HFFc6 (cell line): Measurements from ENCODE around the gene CEP20. TPM values are rescaled to one million over a fixed set of nuclear protein-coding genes. Genes with fewer than 3 reads are reported as not detected.

Experiments used
- DNase-seq: peaks from one replicate; pipeline ENCODE4 v3.0.0-alpha.2; 2018
- H3K27ac Mint-ChIP-seq: 2 replicates; pipeline ENCODE4 v1.8.0; 2020; ENCODE audit warnings: mild to moderate bottlenecking, mixed read lengths
- H3K27me3 Mint-ChIP-seq: 2 replicates; pipeline ENCODE4 v1.8.0; 2021; ENCODE audit warnings: mild to moderate bottlenecking, moderate library complexity, mixed read lengths; ENCODE audit not compliant: insufficient read depth
- H3K36me3 Mint-ChIP-seq: 2 replicates; pipeline ENCODE4 v1.8.0; 2021; ENCODE audit warnings: low read depth, mixed read lengths
- H3K4me1 Mint-ChIP-seq: 2 replicates; pipeline ENCODE4 v1.8.0; 2020; ENCODE audit warnings: low read depth, mixed read lengths
- H3K4me3 Mint-ChIP-seq: 2 replicates; pipeline ENCODE4 v1.8.0; 2020; ENCODE audit warnings: mild to moderate bottlenecking, moderate library complexity, mixed read lengths
- H3K9me3 Mint-ChIP-seq: 2 replicates; pipeline ENCODE4 v1.8.0; 2020; ENCODE audit warnings: mild to moderate bottlenecking, mixed read lengths
- CTCF ChIP-seq: fragments of 200-600 bp; sonication (generic); IDR thresholded peaks from 2 replicates; pipeline ENCODE4 v1.5.0; 2021; ENCODE audit warnings: antibody characterized with exemption, mild to moderate bottlenecking
- total RNA-seq, 6 experiments: library from RNA; stranded (reverse); fragmentation: NEBNext Ultra II Directional; extraction: Animal tissue kit (Norgen Biotek cat#: 25700); gene quantifications; 2 replicates in 1 of 6; 3 replicates in 5 of 6; pipeline ENCODE4 v1.2.3, GENCODE V29; 2021

The CEP20 gene
- total RNA-seq, 6 experiments from 2014 or later = 40.1 to 57.5 (median 49.4) TPM

- no peak for DNase-seq
- no peak overlapping the region for H3K4me3 Mint-ChIP-seq
- no peaks in the 10 kb centered on the region for H3K27me3 Mint-ChIP-seq
- H3K4me1 Mint-ChIP-seq = peaks cover 18% of the 10 kb centered on the region
- H3K9me3 Mint-ChIP-seq = no peaks in the 10 kb centered on the region
- TF ChIP-seq CTCF = no peak
- H3K36me3 Mint-ChIP-seq = peaks cover 19% of the 10 kb centered on the region
- no peak overlapping the region for H3K27ac Mint-ChIP-seq
Measured at GRCh38 chr16:15870011-15870410, 18.4 kb downstream of the CEP20 start.

GRCh38 chr16:15866451-15866850 is 22.0 kb downstream of the CEP20 start:
- Mint-ChIP-seq H3K4me3 (no peak overlapping the region), H3K36me3 (peaks cover 19% of the 10 kb centered on the region), H3K9me3 (no peaks in the 10 kb centered on the region), H3K4me1 (peaks cover 12% of the 10 kb centered on the region), H3K27ac (no peak overlapping the region), H3K27me3 (no peaks in the 10 kb centered on the region)
- DNase-seq = no peak
- no peak for TF ChIP-seq CTCF

- no peak for TF ChIP-seq CTCF
- no peaks in the 10 kb centered on the region for H3K27me3 Mint-ChIP-seq
- H3K9me3 Mint-ChIP-seq = no peaks in the 10 kb centered on the region
- no peak for DNase-seq
- peaks cover 19% of the 10 kb centered on the region for H3K36me3 Mint-ChIP-seq
- no peak overlapping the region for H3K27ac Mint-ChIP-seq
- peaks cover 12% of the 10 kb centered on the region for H3K4me1 Mint-ChIP-seq
- H3K4me3 Mint-ChIP-seq = no peak overlapping the region
Measured at GRCh38 chr16:15865742-15866141, 22.7 kb downstream of the CEP20 start.

GRCh38 chr16:15864939-15865338 is 23.5 kb downstream of the CEP20 start:
- Mint-ChIP-seq H3K9me3 (no peaks in the 10 kb centered on the region), H3K4me3 (no peak overlapping the region), H3K27me3 (no peaks in the 10 kb centered on the region), H3K27ac (no peak overlapping the region), H3K36me3 (peaks cover 15% of the 10 kb centered on the region), H3K4me1 (peaks cover 12% of the 10 kb centered on the region)
- no peak for DNase-seq
- no peak for TF ChIP-seq CTCF

- Mint-ChIP-seq H3K4me1 (peaks cover 22% of the 10 kb centered on the region), H3K36me3 (peaks cover 13% of the 10 kb centered on the region), H3K9me3 (peaks cover 3% of the 10 kb centered on the region; the same call in 1 of the 2 replicates), H3K27ac (no peak overlapping the region), H3K4me3 (no peak overlapping the region), H3K27me3 (peaks cover 8% of the 10 kb centered on the region)
- DNase-seq = no peak
- no peak for TF ChIP-seq CTCF
Measured at GRCh38 chr16:15861996-15862395, 26.4 kb downstream of the CEP20 start.
